Esophagus squamous epithelium (tissue), 5 donors: ENCODE measurements around the gene ACTR1B. TPM values are rescaled to one million over a fixed set of nuclear protein-coding genes. Genes with fewer than 3 reads are reported as not detected.

ENCODE experiments used
- DNase-seq: peaks from one replicate; lab custom pipeline; 2025; lab: John Stamatoyannopoulos, UW
- H3K27ac ChIP-seq, 4 donors: fragments of 200-600 bp; sonication (generic); one replicate each; pipeline ENCODE4 v1.5.1; 2016 to 2019; ENCODE audit warnings: mild to moderate bottlenecking in 1 of 4
- H3K27me3 ChIP-seq, 4 donors: fragments of 200-600 bp; sonication (generic); 1 replicate in 3 of 4; 2 replicates in 1 of 4; pipeline versions ENCODE4 v1.5.1 to v1.6.0; 2017 to 2021; ENCODE audit warnings: antibody characterized with exemption in 1 of 4
- H3K36me3 ChIP-seq, 3 donors: fragments of 200-600 bp; sonication (generic); one replicate each; pipeline ENCODE4 v1.5.1; 2016 to 2019
- H3K4me1 ChIP-seq, 3 donors: fragments of 200-600 bp; sonication (generic); one replicate each; pipeline ENCODE4 v1.5.1; 2017 to 2019
- H3K4me3 ChIP-seq, 4 donors: fragments of 200-600 bp; sonication (generic); 1 replicate in 3 of 4; 2 replicates in 1 of 4; pipeline ENCODE4 v1.5.1; 2016 to 2019; ENCODE audit warnings: mild to moderate bottlenecking in 2 of 4, moderate library complexity in 1 of 4
- H3K9me3 ChIP-seq, 3 donors: fragments of 200-600 bp; sonication (generic); one replicate each; pipeline ENCODE4 v1.5.1; 2016 to 2019
- POLR2A ChIP-seq, 4 donors: fragments of 450-650 bp; IDR thresholded peaks; one replicate each; pipeline ENCODE4 v1.6.1; 2017; ENCODE audit warnings: antibody characterized with exemption in 4 of 4, mild to moderate bottlenecking in 4 of 4, moderate library complexity in 3 of 4
- WGBS, 2 donors: methylation state at CpG; one replicate each; pipeline ENCODE4 v1.1.5; 2018; 5-methylcytosine and 5-hydroxymethylcytosine counted together
- intact Hi-C: fragments of 100-400 bp; cut with DNase I; formaldehyde crosslinking; loops from one replicate; pipeline ENCODE4 v1.15.0; 2022
- total RNA-seq, 4 donors: library from RNA; depleted of rRNA; stranded (reverse); fragments of >200 nt; gene quantifications; one replicate each; pipeline ENCODE4 v1.1.0, GENCODE V29; 2016
- TF ChIP-seq, protein P1 (sequence below), 6 experiments: fragments of 450-650 bp in 4 of 6; fragments of 200-600 bp in 2 of 6; sonication (generic) in 2 of 6; IDR thresholded peaks; one replicate each; pipeline ENCODE4 v1.5.1; 2016 to 2019; ENCODE audit warnings: antibody characterized with exemption in 6 of 6, mild to moderate bottlenecking in 4 of 6, moderate library complexity in 4 of 6
- donor health status: DM: yes; HTN: yes; CAD: no.

The ACTR1B gene
- total RNA-seq, 4 donors from 2014 or later = 29.3 to 57.8 (median 47.5) TPM

GRCh38 chr2:97662895-97663625 is 784 bp downstream of the ACTR1B start:
- Histone ChIP-seq H3K27ac (peak overlapping the region; percentile 95 to 100 (median 98)), H3K36me3 (peaks cover 9 to 33% (median 10%) of the 10 kb centered on the region in 3 donors), H3K9me3 (no peaks in the 10 kb centered on the region), H3K4me3 (peak overlapping the region; percentile 56 to 94 (median 84)), H3K4me1 (peaks cover 19 to 39% (median 27%) of the 10 kb centered on the region in 3 donors), H3K27me3 (no peaks in the 10 kb centered on the region)
- DNase-seq = no peak
- TF ChIP-seq, protein P1, sequence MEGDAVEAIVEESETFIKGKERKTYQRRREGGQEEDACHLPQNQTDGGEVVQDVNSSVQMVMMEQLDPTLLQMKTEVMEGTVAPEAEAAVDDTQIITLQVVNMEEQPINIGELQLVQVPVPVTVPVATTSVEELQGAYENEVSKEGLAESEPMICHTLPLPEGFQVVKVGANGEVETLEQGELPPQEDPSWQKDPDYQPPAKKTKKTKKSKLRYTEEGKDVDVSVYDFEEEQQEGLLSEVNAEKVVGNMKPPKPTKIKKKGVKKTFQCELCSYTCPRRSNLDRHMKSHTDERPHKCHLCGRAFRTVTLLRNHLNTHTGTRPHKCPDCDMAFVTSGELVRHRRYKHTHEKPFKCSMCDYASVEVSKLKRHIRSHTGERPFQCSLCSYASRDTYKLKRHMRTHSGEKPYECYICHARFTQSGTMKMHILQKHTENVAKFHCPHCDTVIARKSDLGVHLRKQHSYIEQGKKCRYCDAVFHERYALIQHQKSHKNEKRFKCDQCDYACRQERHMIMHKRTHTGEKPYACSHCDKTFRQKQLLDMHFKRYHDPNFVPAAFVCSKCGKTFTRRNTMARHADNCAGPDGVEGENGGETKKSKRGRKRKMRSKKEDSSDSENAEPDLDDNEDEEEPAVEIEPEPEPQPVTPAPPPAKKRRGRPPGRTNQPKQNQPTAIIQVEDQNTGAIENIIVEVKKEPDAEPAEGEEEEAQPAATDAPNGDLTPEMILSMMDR (IDR thresholded peaks at IDR 0.05) = peak in 1 of 6 experiments; percentile 4
- no peak for TF ChIP-seq POLR2A (IDR thresholded peaks at IDR 0.05)
- 0 to 2% methylated on average over 5 to 13 of the region's 24 CpGs for WGBS, 2 donors
- intact Hi-C loops = no loop called here

- Histone ChIP-seq H3K4me3 (peak overlapping the region; percentile 56 to 94 (median 84)), H3K4me1 (peaks cover 19 to 39% (median 27%) of the 10 kb centered on the region in 3 donors), H3K9me3 (no peaks in the 10 kb centered on the region), H3K27me3 (no peaks in the 10 kb centered on the region), H3K27ac (peak overlapping the region; percentile 95 to 100 (median 98)), H3K36me3 (peaks cover 10 to 39% (median 14%) of the 10 kb centered on the region in 3 donors)
- 24 to 33% methylated on average over 8 to 12 of the region's 12 CpGs for WGBS, 2 donors
- no peak for DNase-seq
- intact Hi-C loops = no loop called here
- no peak for TF ChIP-seq POLR2A (IDR thresholded peaks at IDR 0.05)
- TF ChIP-seq, protein P1 (IDR thresholded peaks at IDR 0.05) = no peak
These were observed 1.4 kb downstream of the ACTR1B start for GRCh38 chr2:97662386-97662894.

DNA sequence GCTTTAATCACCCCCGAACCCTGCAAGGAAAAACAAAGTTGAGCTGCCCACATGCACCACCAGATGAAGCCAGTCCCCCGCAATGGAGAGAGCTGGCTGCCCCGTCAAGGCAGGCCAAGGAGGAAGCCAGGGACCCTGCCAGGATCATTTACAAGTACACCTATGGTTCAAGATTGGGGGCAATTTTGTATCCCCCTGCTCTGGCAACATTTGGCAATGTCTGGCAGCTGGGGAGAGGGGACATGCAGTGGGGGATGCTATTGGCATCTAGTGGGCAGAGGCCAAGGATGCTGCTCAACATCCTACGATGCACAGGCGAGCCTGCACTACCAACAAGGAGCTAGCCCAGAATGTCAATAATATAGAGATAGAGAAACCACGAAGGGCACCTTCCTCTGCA is 1.9 kb downstream of the ACTR1B start:
- peaks cover 19 to 39% (median 27%) of the 10 kb centered on the region in 3 donors for H3K4me1 ChIP-seq
- peak overlapping the region in 1 of 4 donors; percentile 94 for H3K4me3 ChIP-seq
- H3K27ac ChIP-seq = peak overlapping the region in 1 of 4 donors; percentile 100
- DNase-seq = no peak
- H3K27me3 ChIP-seq = no peaks in the 10 kb centered on the region
- H3K9me3 ChIP-seq = no peaks in the 10 kb centered on the region
- intact Hi-C loops = no loop called here
- 84 to 91% methylated on average over 4 to 5 of the region's 6 CpGs for WGBS, 2 donors
- TF ChIP-seq POLR2A (IDR thresholded peaks at IDR 0.05) = no peak
- TF ChIP-seq, protein P1 (IDR thresholded peaks at IDR 0.05) = no peak
- H3K36me3 ChIP-seq = peaks cover 14 to 44% (median 15%) of the 10 kb centered on the region in 3 donors

DNA sequence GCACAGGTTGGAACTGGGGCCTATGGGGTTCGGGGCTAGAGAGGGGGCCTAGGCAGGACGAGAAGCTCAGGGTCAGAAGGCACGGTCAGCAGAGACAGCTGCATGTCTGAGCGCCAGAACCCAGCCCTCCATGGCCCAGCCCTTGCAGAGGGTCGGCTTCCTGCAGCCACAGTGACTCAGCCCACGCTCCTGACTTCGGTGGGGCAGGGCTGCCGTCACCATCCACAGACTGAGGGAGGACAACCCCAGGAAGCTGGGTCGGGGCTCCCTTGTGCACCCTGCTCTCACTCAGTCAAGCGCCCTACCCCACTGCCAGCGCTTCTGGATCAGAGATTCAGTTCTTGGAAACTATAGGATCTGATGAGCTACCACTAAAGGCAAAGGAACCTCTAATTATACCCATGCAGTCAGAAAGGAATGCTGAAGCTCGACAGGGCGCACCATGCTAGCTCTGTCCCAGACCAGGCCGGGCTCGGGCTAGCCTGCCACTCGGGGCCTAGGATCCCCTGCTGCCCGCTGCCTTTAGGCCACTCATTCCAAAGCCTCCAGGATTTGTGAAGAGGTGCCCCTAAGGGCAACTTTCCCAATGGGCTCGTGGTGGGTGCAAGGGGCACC is 3.0 kb downstream of the ACTR1B start:
- no peaks in the 10 kb centered on the region for H3K9me3 ChIP-seq
- H3K27me3 ChIP-seq = no peaks in the 10 kb centered on the region
- no peak for DNase-seq
- TF ChIP-seq, protein P1 (IDR thresholded peaks at IDR 0.05) = no peak
- no peak for TF ChIP-seq POLR2A (IDR thresholded peaks at IDR 0.05)
- peaks cover 19 to 39% (median 27%) of the 10 kb centered on the region in 3 donors for H3K4me1 ChIP-seq
- H3K4me3 ChIP-seq = no peak overlapping the region
- peaks cover 19 to 55% (median 23%) of the 10 kb centered on the region in 3 donors for H3K36me3 ChIP-seq
- intact Hi-C loops = no loop called here
- WGBS, 2 donors = 75 to 98% methylated on average over 5 to 8 of the region's 18 CpGs
- H3K27ac ChIP-seq = no peak overlapping the region
